ENCODE measurements around the gene SIM1.

The SIM1 gene

GRCh38 chr6:100426241-100426640, 38.5 kb downstream of the SIM1 start:
- Mint-ChIP-seq H3K36me3 (ENCODE audit: insufficient read depth) (no peaks in the 10 kb centered on the region), H3K4me1 (no peaks in the 10 kb centered on the region), H3K4me3 (no peak overlapping the region), H3K9me3 (no peaks in the 10 kb centered on the region), H3K27me3 (no peaks in the 10 kb centered on the region), H3K27ac (ENCODE audit: low read depth) (no peak overlapping the region)
- DNase-seq (ENCODE audit: low spot score in 2 of 2) = no peak
- ATAC-seq (replicated peaks; ENCODE audit: extremely low read depth, poor library complexity, severe bottlenecking) = no peak

DNA sequence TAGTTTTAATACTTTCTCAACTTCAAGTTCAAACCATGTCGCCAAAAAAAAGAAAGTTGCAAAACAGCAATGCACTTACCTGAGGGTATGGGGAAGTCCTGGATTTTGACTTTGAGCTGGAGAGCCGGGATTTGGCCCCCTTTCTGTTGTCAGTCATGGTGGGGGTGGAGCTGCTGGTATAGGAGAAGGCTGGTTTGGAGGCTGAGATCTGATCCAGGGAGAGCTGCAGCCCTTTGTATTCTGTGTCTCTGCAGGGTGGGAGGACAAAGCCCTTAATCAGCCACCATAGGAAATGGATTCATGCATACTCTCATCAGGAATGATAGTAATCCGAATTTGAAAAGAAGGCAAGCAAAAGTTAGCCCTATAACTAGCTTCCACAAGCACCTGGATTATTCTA, 44.0 kb downstream of the SIM1 start:
- ATAC-seq (replicated peaks; ENCODE audit: extremely low read depth, poor library complexity, severe bottlenecking) (no peak), DNase-seq (ENCODE audit: low spot score in 2 of 2) (no peak)
- Mint-ChIP-seq H3K4me3 (no peak overlapping the region), H3K36me3 (ENCODE audit: insufficient read depth) (no peaks in the 10 kb centered on the region), H3K27ac (ENCODE audit: low read depth) (no peak overlapping the region), H3K27me3 (peaks cover 10% of the 10 kb centered on the region), H3K9me3 (no peaks in the 10 kb centered on the region), H3K4me1 (no peaks in the 10 kb centered on the region)

- H3K9me3 Mint-ChIP-seq = no peaks in the 10 kb centered on the region
- no peaks in the 10 kb centered on the region for H3K4me1 Mint-ChIP-seq
- ATAC-seq (replicated peaks; ENCODE audit: extremely low read depth, poor library complexity, severe bottlenecking) (no peak), DNase-seq (ENCODE audit: low spot score in 2 of 2) (no peak)
- peaks cover 25% of the 10 kb centered on the region for H3K27me3 Mint-ChIP-seq
- H3K4me3 Mint-ChIP-seq = no peak overlapping the region
- no peak overlapping the region for H3K27ac Mint-ChIP-seq (ENCODE audit: low read depth)
- no peaks in the 10 kb centered on the region for H3K36me3 Mint-ChIP-seq (ENCODE audit: insufficient read depth)
These were observed 47.7 kb downstream of the SIM1 start for GRCh38 chr6:100417036-100417435.

GRCh38 chr6:100415768-100416167, 49.0 kb downstream of the SIM1 start:
- ATAC-seq (replicated peaks; ENCODE audit: extremely low read depth, poor library complexity, severe bottlenecking) = no peak
- Mint-ChIP-seq H3K4me1 (no peaks in the 10 kb centered on the region), H3K27ac (ENCODE audit: low read depth) (no peak overlapping the region), H3K36me3 (ENCODE audit: insufficient read depth) (no peaks in the 10 kb centered on the region), H3K4me3 (no peak overlapping the region), H3K9me3 (no peaks in the 10 kb centered on the region), H3K27me3 (peaks cover 32% of the 10 kb centered on the region)
- DNase-seq (ENCODE audit: low spot score in 2 of 2) = no peak

DNA sequence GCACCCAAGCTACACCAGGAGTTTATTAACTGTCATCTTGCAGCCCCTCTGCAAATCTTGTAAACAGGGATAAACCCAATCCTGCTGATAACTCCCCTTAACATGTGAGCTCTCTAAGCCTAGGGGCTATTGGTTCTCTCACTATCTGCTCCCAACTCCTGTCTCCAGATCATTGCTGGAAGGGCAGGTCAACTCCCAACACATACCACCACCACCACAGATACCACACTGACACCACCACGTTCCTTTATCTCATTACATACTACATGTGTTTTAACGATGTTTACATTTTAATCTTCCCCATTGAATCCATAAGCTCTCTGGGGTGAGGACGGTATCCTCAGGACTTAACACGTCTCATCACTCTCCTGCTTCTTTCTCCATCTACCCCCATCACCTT, 51.8 kb downstream of the SIM1 start:
- H3K36me3 Mint-ChIP-seq (ENCODE audit: insufficient read depth) = no peaks in the 10 kb centered on the region
- H3K27ac Mint-ChIP-seq (ENCODE audit: low read depth) = no peak overlapping the region
- H3K27me3 Mint-ChIP-seq = peaks cover 33% of the 10 kb centered on the region

GRCh38 chr6:100404051-100404450, 60.7 kb downstream of the SIM1 start:
- Mint-ChIP-seq H3K4me3 (no peak overlapping the region), H3K9me3 (no peaks in the 10 kb centered on the region), H3K36me3 (ENCODE audit: insufficient read depth) (no peaks in the 10 kb centered on the region), H3K27me3 (peaks cover 21% of the 10 kb centered on the region), H3K27ac (ENCODE audit: low read depth) (no peak overlapping the region), H3K4me1 (no peaks in the 10 kb centered on the region)
- ATAC-seq (replicated peaks; ENCODE audit: extremely low read depth, poor library complexity, severe bottlenecking) (no peak), DNase-seq (ENCODE audit: low spot score in 2 of 2) (no peak)

More for the DNA sequence above, 51.8 kb downstream of the SIM1 start:
- ATAC-seq (replicated peaks; ENCODE audit: extremely low read depth, poor library complexity, severe bottlenecking) (no peak), DNase-seq (ENCODE audit: low spot score in 2 of 2) (no peak)
- no peaks in the 10 kb centered on the region for H3K9me3 Mint-ChIP-seq
- H3K4me1 Mint-ChIP-seq = no peaks in the 10 kb centered on the region
- no peak overlapping the region for H3K4me3 Mint-ChIP-seq

GRCh38 chr6:100393493-100393892, 71.2 kb downstream of the SIM1 start:
- Mint-ChIP-seq H3K27me3 (peaks cover 29% of the 10 kb centered on the region), H3K27ac (ENCODE audit: low read depth) (no peak overlapping the region), H3K9me3 (peaks cover 4% of the 10 kb centered on the region), H3K4me1 (no peaks in the 10 kb centered on the region), H3K36me3 (ENCODE audit: insufficient read depth) (no peaks in the 10 kb centered on the region), H3K4me3 (no peak overlapping the region)
- DNase-seq (ENCODE audit: low spot score in 2 of 2) (no peak), ATAC-seq (replicated peaks; ENCODE audit: extremely low read depth, poor library complexity, severe bottlenecking) (no peak)

DNA sequence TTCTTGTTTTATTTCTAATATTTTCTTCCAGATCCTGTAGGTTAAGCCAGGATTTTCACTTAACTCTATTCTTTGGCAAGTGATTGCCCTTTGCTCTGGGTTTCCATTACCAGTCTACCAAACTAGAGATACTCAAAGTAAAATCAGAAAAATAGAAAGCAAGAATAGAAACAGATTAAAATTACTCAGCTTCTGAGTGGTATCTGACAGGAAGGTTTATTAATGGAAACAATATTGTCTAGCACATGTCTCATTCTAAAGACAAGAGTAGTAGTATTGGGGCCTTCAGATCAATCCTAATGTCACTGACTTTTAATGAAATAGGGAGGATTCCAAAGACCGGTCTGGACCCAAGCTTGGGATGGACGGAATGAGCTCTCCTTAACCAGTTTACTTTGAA, 72.3 kb downstream of the SIM1 start:
- Mint-ChIP-seq H3K9me3 (no peaks in the 10 kb centered on the region), H3K4me1 (no peaks in the 10 kb centered on the region), H3K4me3 (no peak overlapping the region), H3K36me3 (ENCODE audit: insufficient read depth) (no peaks in the 10 kb centered on the region), H3K27ac (ENCODE audit: low read depth) (no peak overlapping the region), H3K27me3 (peaks cover 21% of the 10 kb centered on the region)
- ATAC-seq (replicated peaks; ENCODE audit: extremely low read depth, poor library complexity, severe bottlenecking) (no peak), DNase-seq (ENCODE audit: low spot score in 2 of 2) (no peak)

- no peak overlapping the region for H3K27ac Mint-ChIP-seq (ENCODE audit: low read depth)
- H3K9me3 Mint-ChIP-seq = no peaks in the 10 kb centered on the region
- no peak overlapping the region for H3K4me3 Mint-ChIP-seq
- no peaks in the 10 kb centered on the region for H3K4me1 Mint-ChIP-seq
- no peaks in the 10 kb centered on the region for H3K36me3 Mint-ChIP-seq (ENCODE audit: insufficient read depth)
- DNase-seq (ENCODE audit: low spot score in 2 of 2) (no peak), ATAC-seq (replicated peaks; ENCODE audit: extremely low read depth, poor library complexity, severe bottlenecking) (no peak)
- no peaks in the 10 kb centered on the region for H3K27me3 Mint-ChIP-seq
These were observed 75.7 kb downstream of the SIM1 start for GRCh38 chr6:100388868-100389519.

- H3K4me1 Mint-ChIP-seq = no peaks in the 10 kb centered on the region
- H3K36me3 Mint-ChIP-seq (ENCODE audit: insufficient read depth) = no peaks in the 10 kb centered on the region
- H3K27me3 Mint-ChIP-seq = no peaks in the 10 kb centered on the region
- H3K27ac Mint-ChIP-seq (ENCODE audit: low read depth) = no peak overlapping the region
- ATAC-seq (replicated peaks; ENCODE audit: extremely low read depth, poor library complexity, severe bottlenecking) = no peak
- no peaks in the 10 kb centered on the region for H3K9me3 Mint-ChIP-seq
- no peak for DNase-seq (ENCODE audit: low spot score in 2 of 2)
- no peak overlapping the region for H3K4me3 Mint-ChIP-seq
These were observed 81.9 kb downstream of the SIM1 start for GRCh38 chr6:100382767-100383195.

DNA sequence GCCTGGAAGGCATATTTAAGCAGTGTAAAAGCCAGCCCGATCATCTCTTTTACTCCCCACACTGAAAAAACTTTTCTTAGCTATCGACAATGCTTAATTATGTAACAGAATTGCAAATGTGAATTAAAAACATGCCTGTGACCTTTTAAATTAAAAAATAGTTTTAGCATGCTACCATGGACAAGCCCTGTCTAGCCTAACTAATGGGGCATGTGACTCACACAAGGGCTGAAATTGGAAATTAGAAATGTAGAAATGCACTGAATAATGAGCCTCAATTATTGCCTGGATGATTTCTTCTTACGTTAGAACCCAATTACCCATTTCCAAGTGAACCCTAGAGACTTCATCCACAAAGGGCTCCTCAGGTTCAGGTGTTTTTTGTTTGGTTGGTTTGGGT, 82.7 kb downstream of the SIM1 start:
- Mint-ChIP-seq H3K27ac (ENCODE audit: low read depth) (no peak overlapping the region), H3K27me3 (no peaks in the 10 kb centered on the region), H3K36me3 (ENCODE audit: insufficient read depth) (no peaks in the 10 kb centered on the region), H3K4me3 (no peak overlapping the region), H3K4me1 (no peaks in the 10 kb centered on the region), H3K9me3 (no peaks in the 10 kb centered on the region)
- DNase-seq (ENCODE audit: low spot score in 2 of 2) = no peak
- no peak for ATAC-seq (replicated peaks; ENCODE audit: extremely low read depth, poor library complexity, severe bottlenecking)

DNA sequence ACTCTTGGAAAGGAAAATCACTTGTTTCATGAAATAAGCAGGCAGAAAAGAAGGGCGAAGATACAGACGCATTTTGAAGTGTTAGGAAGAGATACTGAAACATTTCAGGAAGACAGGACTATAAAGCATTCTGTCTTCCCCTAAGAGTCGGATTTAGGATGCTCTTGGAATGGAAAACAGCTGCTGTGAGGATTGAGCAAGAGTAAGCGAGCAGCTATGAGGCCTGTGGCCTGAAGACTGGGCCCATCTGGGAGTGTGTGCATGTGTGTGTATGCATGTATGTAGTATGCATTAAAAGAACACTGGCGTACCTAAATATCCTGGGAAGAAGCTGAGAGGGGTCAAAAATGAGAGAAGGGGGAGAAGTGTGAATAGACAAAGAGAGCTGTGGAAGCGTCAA, 83.6 kb downstream of the SIM1 start:
- Mint-ChIP-seq H3K4me3 (no peak overlapping the region), H3K27me3 (no peaks in the 10 kb centered on the region), H3K4me1 (no peaks in the 10 kb centered on the region), H3K9me3 (no peaks in the 10 kb centered on the region), H3K36me3 (ENCODE audit: insufficient read depth) (no peaks in the 10 kb centered on the region), H3K27ac (ENCODE audit: low read depth) (no peak overlapping the region)
- DNase-seq (ENCODE audit: low spot score in 2 of 2) (no peak), ATAC-seq (replicated peaks; ENCODE audit: extremely low read depth, poor library complexity, severe bottlenecking) (no peak)

- H3K4me3 Mint-ChIP-seq = no peak overlapping the region
- H3K27ac Mint-ChIP-seq (ENCODE audit: low read depth) = no peak overlapping the region
- H3K4me1 Mint-ChIP-seq = no peaks in the 10 kb centered on the region
- H3K27me3 Mint-ChIP-seq = no peaks in the 10 kb centered on the region
- no peaks in the 10 kb centered on the region for H3K9me3 Mint-ChIP-seq
- no peak for DNase-seq (ENCODE audit: low spot score in 2 of 2)
- no peak for ATAC-seq (replicated peaks; ENCODE audit: extremely low read depth, poor library complexity, severe bottlenecking)
- H3K36me3 Mint-ChIP-seq (ENCODE audit: insufficient read depth) = no peaks in the 10 kb centered on the region
These were observed 85.3 kb downstream of the SIM1 start for GRCh38 chr6:100379386-100379785.

DNA sequence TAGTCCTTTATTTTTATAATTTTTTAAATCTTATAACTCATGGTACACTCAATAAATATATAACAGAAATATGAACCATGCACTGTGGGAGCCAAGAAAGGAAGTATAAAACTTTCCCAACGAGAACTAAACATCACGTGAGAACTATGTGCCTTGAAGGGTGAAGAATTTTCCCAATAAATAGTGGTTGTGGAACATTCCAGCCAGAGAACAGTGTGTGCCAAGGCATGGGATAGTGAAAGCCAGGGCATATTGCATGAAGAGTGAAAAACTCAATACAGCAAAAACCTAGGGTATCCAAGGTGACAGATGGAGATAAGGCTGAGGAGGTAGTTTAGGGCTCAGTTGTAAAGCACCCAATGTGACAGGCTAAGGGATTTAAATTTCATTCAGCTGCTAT, 86.1 kb downstream of the SIM1 start:
- Mint-ChIP-seq H3K4me1 (no peaks in the 10 kb centered on the region), H3K27me3 (no peaks in the 10 kb centered on the region), H3K36me3 (ENCODE audit: insufficient read depth) (no peaks in the 10 kb centered on the region), H3K4me3 (no peak overlapping the region), H3K27ac (ENCODE audit: low read depth) (no peak overlapping the region), H3K9me3 (no peaks in the 10 kb centered on the region)
- no peak for ATAC-seq (replicated peaks; ENCODE audit: extremely low read depth, poor library complexity, severe bottlenecking)
- DNase-seq (ENCODE audit: low spot score in 2 of 2) = no peak
